K562 (cell line): Measurements from ENCODE around the gene CACYBP. TPM values are rescaled to one million over a fixed set of nuclear protein-coding genes. Genes with fewer than 3 reads are reported as not detected.

Experiments used
- DLX4 ChIP-seq: fragments of 250-450 bp; sonication (Bioruptor Pico); IDR thresholded peaks from 2 replicates; pipeline ENCODE4 v1.6.1; 2021; ENCODE audit warnings: mild to moderate bottlenecking
- KLF16 ChIP-seq: IDR thresholded peaks from 2 replicates; pipeline ENCODE4 v1.6.1; 2016; ENCODE audit warnings: antibody characterized with exemption
- LEF1 ChIP-seq: fragments of 450-650 bp; IDR thresholded peaks from 2 replicates; pipeline ENCODE4 v1.6.1; 2016; ENCODE audit warnings: mild to moderate bottlenecking
- MXI1 ChIP-seq: IDR thresholded peaks from 2 replicates; pipeline ENCODE4 v1.6.1; 2011; ENCODE audit warnings: low read depth, mild to moderate bottlenecking, improper control_type of control experiment, low read length
- NR4A1 ChIP-seq, 2 experiments: fragments of 250-450 bp in 1 of 2; fragments of 450-650 bp in 1 of 2; sonication (Bioruptor Pico) in 1 of 2; IDR thresholded peaks; 2 replicates each; pipeline versions ENCODE4 v1.4.0 to v1.6.1; 2016 to 2020; ENCODE audit warnings: mild to moderate bottlenecking in 2 of 2, missing compliant biosample characterization in 1 of 2, missing genetic modification characterization in 1 of 2, moderate library complexity in 1 of 2
- PHB ChIP-seq: fragments of 250-450 bp; sonication (Bioruptor Pico); IDR thresholded peaks from 2 replicates; pipeline ENCODE4 v1.5.0; 2021
- PHB2 ChIP-seq: fragments of 450-650 bp; IDR thresholded peaks from 2 replicates; pipeline ENCODE4 v1.6.1; 2017; ENCODE audit warnings: low read depth
- RCOR1 ChIP-seq, 2 experiments: IDR thresholded peaks; 2 replicates each; pipeline ENCODE4 v1.6.1; 2012; ENCODE audit warnings: low read depth in 2 of 2, low read length in 2 of 2, borderline replicate concordance in 1 of 2, improper control_type of control experiment in 1 of 2
- TAF1 ChIP-seq: IDR thresholded peaks from 2 replicates; pipeline ENCODE4 v1.6.1; 2011; ENCODE audit warnings: mild to moderate bottlenecking, low read length, moderate library complexity; ENCODE audit not compliant: insufficient read depth, control insufficient read depth, severe bottlenecking; ENCODE audit errors: extremely low read depth
- TAL1 ChIP-seq: fragments of 450-650 bp; IDR thresholded peaks from 2 replicates; pipeline ENCODE4 v1.6.1; 2016; ENCODE audit warnings: mild to moderate bottlenecking
- TBL1XR1 ChIP-seq, 2 experiments: IDR thresholded peaks; 2 replicates each; pipeline ENCODE4 v1.6.1; 2012; ENCODE audit warnings: improper control_type of control experiment in 2 of 2, low read length in 2 of 2, mild to moderate bottlenecking in 1 of 2
- TCF7L2 ChIP-seq: fragments of 150-350 bp; IDR thresholded peaks from 2 replicates; pipeline ENCODE4 v1.6.1; 2016; ENCODE audit warnings: low read depth, mild to moderate bottlenecking, low read length, moderate library complexity
- VEZF1 ChIP-seq: fragments of 200-800 bp; sonication (Bioruptor generic); IDR thresholded peaks from 2 replicates; pipeline ENCODE4 v1.6.1; 2017; ENCODE audit warnings: missing genetic modification characterization, missing compliant biosample characterization
- ZNF274 ChIP-seq: IDR thresholded peaks from 2 replicates; pipeline ENCODE4 v1.6.1; 2011; ENCODE audit warnings: low read depth, mild to moderate bottlenecking, low read length, moderate library complexity, borderline replicate concordance
- ZNF277 ChIP-seq: fragments of 250-450 bp; sonication (Bioruptor Pico); IDR thresholded peaks from 2 replicates; pipeline ENCODE4 v1.8.0; 2022; ENCODE audit warnings: inconsistent platforms, mild to moderate bottlenecking, moderate library complexity, borderline replicate concordance
- ZNF766 ChIP-seq: fragments of 200-800 bp; sonication (Bioruptor generic); conservative IDR thresholded peaks from 2 replicates; pipeline ENCODE4 v1.6.1; 2016; ENCODE audit warnings: missing genetic modification characterization, missing compliant biosample characterization
- ZNF780A ChIP-seq: fragments of 250-450 bp; sonication (Bioruptor Pico); IDR thresholded peaks from 2 replicates; pipeline ENCODE4 v1.5.0; 2021; ENCODE audit warnings: mild to moderate bottlenecking
- polyA plus RNA-seq, 8 experiments: library from polyadenylated mRNA; depleted of rRNA in 4 of 8; stranded (reverse) in 5 of 8; unstranded in 3 of 8; fragments of >200 nt; fragmentation: Nextera tagmentation in 2 of 8; fragmentation: Illumina TruSeq in 1 of 8; extraction: Ambion mirVana in 2 of 8; extraction: Trizol in 1 of 8; gene quantifications; 2 replicates each; pipeline versions ENCODE4 v1.2.1 to v1.2.3, GENCODE V29; 2011 to 2014; ENCODE audit warnings: inconsistent platforms in 1 of 8, missing spikeins in 1 of 8
- total RNA-seq, 7 experiments: library from RNA; depleted of rRNA in 6 of 7; stranded (reverse); fragments of >200 nt in 6 of 7; fragmentation: Illumina TruSeq in 2 of 7; extraction: Trizol in 2 of 7; gene quantifications; 2 replicates each; pipeline versions ENCODE4 v1.2.1 to v1.2.3, GENCODE V29; 2011 to 2021; ENCODE audit warnings: low replicate concordance in 1 of 7
- TF ChIP-seq, protein P1 (sequence below), 2 experiments: IDR thresholded peaks; 2 replicates each; pipeline ENCODE4 v1.6.1; 2012; ENCODE audit warnings: improper control_type of control experiment in 2 of 2, low read depth in 2 of 2, low read length in 2 of 2, borderline replicate concordance in 1 of 2
- TF ChIP-seq, protein P2 (sequence below): fragments of 250-450 bp; sonication (Bioruptor Pico); IDR thresholded peaks from 2 replicates; pipeline ENCODE4 v1.8.0; 2022; ENCODE audit warnings: moderate library complexity, mild to moderate bottlenecking, inconsistent platforms

The CACYBP gene
- total and polyA plus RNA-seq, 9 of the 15 experiments (the other 6 are each of a cell fraction or from before 2014, with no cell fraction given) = 147 to 1,576 (median 488) TPM

DNA sequence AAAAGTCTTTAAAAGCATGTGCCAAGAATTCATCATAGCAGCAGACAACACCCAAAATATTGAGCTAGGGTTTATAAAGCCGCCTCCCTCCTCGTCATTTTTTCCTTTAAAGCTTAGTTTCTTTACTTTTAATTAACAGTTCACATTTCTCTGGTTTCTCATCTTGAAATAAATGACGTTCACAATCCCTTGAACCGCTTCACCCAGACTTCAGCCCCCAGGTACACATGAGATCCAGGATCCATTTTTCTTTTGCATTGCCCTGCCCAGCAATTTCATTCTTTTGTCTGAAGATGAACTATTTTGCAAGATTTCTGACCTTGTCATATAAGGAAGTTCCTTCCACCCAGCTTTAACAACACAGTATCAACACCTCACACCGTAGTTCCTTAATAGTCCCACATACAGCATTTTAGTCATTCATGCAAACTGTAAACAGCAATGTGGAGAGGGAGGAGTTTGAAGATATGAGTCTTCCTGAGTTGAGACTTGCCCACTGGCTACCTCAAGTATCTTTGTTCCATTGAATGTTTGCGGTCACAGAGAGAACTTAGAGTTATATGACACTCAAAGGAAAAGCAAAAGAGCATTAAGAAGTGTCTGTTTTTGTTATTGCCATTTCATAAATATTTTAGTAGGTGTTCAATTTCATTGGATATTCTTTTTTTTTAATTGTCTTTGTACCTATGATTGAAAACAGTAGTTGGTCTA is 35.3 kb upstream of the CACYBP start (continued):
- TF ChIP-seq PHB2 (no peak), ZNF766 (CRISPR knock-in tag) (peak; percentile 72), VEZF1 (CRISPR knock-in tag) (no peak), MXI1 (no peak), KLF16 (peak; percentile 47; the same call in 1 of the 2 replicates), ZNF277 (no peak), ZNF780A (no peak), TBL1XR1 (IDR thresholded peaks at IDR 0.05; ENCODE audit: low read length in 2 of 2) (no peak; a peak in 1 of 4 replicates), NR4A1 (CRISPR knock-in tag; IDR thresholded peaks at IDR 0.05) (no peak), NR4A1 (tag; IDR thresholded peaks at IDR 0.05) (no peak; the same call in 1 of the 2 replicates), ZNF274 (no peak), PHB (CRISPR knock-in tag) (no peak), LEF1 (peak; percentile 65; the same call in 1 of the 2 replicates), TAL1 (peak; percentile 71), TCF7L2 (no peak), RCOR1 (IDR thresholded peaks at IDR 0.05; ENCODE audit: borderline replicate concordance in 1 of 2, low read depth in 2 of 2, low read length in 2 of 2) (peak in 1 of 2 experiments; percentile 78; a peak in 1 of 4 replicates), TAF1 (no peak), DLX4 (no peak)
- TF ChIP-seq, protein P1, sequence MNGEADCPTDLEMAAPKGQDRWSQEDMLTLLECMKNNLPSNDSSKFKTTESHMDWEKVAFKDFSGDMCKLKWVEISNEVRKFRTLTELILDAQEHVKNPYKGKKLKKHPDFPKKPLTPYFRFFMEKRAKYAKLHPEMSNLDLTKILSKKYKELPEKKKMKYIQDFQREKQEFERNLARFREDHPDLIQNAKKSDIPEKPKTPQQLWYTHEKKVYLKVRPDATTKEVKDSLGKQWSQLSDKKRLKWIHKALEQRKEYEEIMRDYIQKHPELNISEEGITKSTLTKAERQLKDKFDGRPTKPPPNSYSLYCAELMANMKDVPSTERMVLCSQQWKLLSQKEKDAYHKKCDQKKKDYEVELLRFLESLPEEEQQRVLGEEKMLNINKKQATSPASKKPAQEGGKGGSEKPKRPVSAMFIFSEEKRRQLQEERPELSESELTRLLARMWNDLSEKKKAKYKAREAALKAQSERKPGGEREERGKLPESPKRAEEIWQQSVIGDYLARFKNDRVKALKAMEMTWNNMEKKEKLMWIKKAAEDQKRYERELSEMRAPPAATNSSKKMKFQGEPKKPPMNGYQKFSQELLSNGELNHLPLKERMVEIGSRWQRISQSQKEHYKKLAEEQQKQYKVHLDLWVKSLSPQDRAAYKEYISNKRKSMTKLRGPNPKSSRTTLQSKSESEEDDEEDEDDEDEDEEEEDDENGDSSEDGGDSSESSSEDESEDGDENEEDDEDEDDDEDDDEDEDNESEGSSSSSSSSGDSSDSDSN (IDR thresholded peaks at IDR 0.05; ENCODE audit: borderline replicate concordance in 1 of 2, low read depth in 2 of 2, low read length in 2 of 2) = no peak
- TF ChIP-seq, protein P2, sequence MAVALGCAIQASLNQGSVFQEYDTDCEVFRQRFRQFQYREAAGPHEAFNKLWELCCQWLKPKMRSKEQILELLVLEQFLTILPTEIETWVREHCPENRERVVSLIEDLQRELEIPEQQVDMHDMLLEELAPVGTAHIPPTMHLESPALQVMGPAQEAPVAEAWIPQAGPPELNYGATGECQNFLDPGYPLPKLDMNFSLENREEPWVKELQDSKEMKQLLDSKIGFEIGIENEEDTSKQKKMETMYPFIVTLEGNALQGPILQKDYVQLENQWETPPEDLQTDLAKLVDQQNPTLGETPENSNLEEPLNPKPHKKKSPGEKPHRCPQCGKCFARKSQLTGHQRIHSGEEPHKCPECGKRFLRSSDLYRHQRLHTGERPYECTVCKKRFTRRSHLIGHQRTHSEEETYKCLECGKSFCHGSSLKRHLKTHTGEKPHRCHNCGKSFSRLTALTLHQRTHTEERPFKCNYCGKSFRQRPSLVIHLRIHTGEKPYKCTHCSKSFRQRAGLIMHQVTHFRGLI (CRISPR knock-in tag) = no peak
